Measurements from ENCODE around the gene VEGFA.

VEGFA gene

GRCh38 chr6:43761666-43762409 lies 8.2 kb upstream of the VEGFA start:
- Mint-ChIP-seq H3K4me3 (no peak overlapping the region), H3K27ac (peak overlapping the region; percentile 50), H3K9me3 (no peaks in the 10 kb centered on the region), H3K4me1 (peaks cover 6% of the 10 kb centered on the region), H3K36me3 (no peaks in the 10 kb centered on the region)
- ATAC-seq: no peak
- DNase-seq (ENCODE audit: low spot score in 2 of 2): no peak

GRCh38 chr6:43762410-43762768 lies 7.6 kb upstream of the VEGFA start:
- Mint-ChIP-seq H3K27ac (no peak overlapping the region), H3K9me3 (no peaks in the 10 kb centered on the region), H3K4me1 (peaks cover 6% of the 10 kb centered on the region), H3K36me3 (no peaks in the 10 kb centered on the region), H3K4me3 (no peak overlapping the region)
- no peak for ATAC-seq
- DNase-seq (ENCODE audit: low spot score in 2 of 2): no peak

- DNase-seq (ENCODE audit: low spot score in 2 of 2) (no peak), ATAC-seq (no peak)
- no peaks in the 10 kb centered on the region for H3K36me3 Mint-ChIP-seq
- no peak overlapping the region for H3K4me3 Mint-ChIP-seq
- H3K27ac Mint-ChIP-seq: no peak overlapping the region
- H3K4me1 Mint-ChIP-seq: peaks cover 6% of the 10 kb centered on the region
- H3K9me3 Mint-ChIP-seq: no peaks in the 10 kb centered on the region
Measured at GRCh38 chr6:43762966-43763695, 6.9 kb upstream of the VEGFA start.

GRCh38 chr6:43763812-43764522 lies 6.0 kb upstream of the VEGFA start:
- Mint-ChIP-seq H3K4me1 (peaks cover 6% of the 10 kb centered on the region), H3K36me3 (no peaks in the 10 kb centered on the region), H3K27ac (no peak overlapping the region), H3K9me3 (no peaks in the 10 kb centered on the region), H3K4me3 (no peak overlapping the region)
- DNase-seq (ENCODE audit: low spot score in 2 of 2) (no peak), ATAC-seq (no peak)

- peaks cover 7% of the 10 kb centered on the region for H3K36me3 Mint-ChIP-seq
- no peak for ATAC-seq
- DNase-seq (ENCODE audit: low spot score in 2 of 2): no peak
- peaks cover 12% of the 10 kb centered on the region for H3K4me1 Mint-ChIP-seq
- H3K9me3 Mint-ChIP-seq: no peaks in the 10 kb centered on the region
- H3K27ac Mint-ChIP-seq: no peak overlapping the region
- no peak overlapping the region for H3K4me3 Mint-ChIP-seq
Measured at GRCh38 chr6:43764772-43765171, 5.2 kb upstream of the VEGFA start.

GRCh38 chr6:43765776-43766499 lies 4.1 kb upstream of the VEGFA start:
- Mint-ChIP-seq H3K36me3 (peaks cover 17% of the 10 kb centered on the region), H3K4me3 (no peak overlapping the region), H3K4me1 (peaks cover 8% of the 10 kb centered on the region), H3K27ac (peak overlapping the region; percentile 26), H3K9me3 (no peaks in the 10 kb centered on the region)
- DNase-seq (ENCODE audit: low spot score in 2 of 2): no peak
- no peak for ATAC-seq

GRCh38 chr6:43766500-43766853 lies 3.5 kb upstream of the VEGFA start:
- H3K27ac Mint-ChIP-seq: peak overlapping the region; percentile 26
- no peak overlapping the region for H3K4me3 Mint-ChIP-seq
- ATAC-seq: no peak
- no peaks in the 10 kb centered on the region for H3K9me3 Mint-ChIP-seq
- DNase-seq (ENCODE audit: low spot score in 2 of 2): no peak
- H3K36me3 Mint-ChIP-seq: peaks cover 17% of the 10 kb centered on the region
- peaks cover 8% of the 10 kb centered on the region for H3K4me1 Mint-ChIP-seq

- H3K9me3 Mint-ChIP-seq: no peaks in the 10 kb centered on the region
- no peak for DNase-seq (ENCODE audit: low spot score in 2 of 2)
- no peak for ATAC-seq
- H3K4me1 Mint-ChIP-seq: peaks cover 9% of the 10 kb centered on the region
- no peak overlapping the region for H3K4me3 Mint-ChIP-seq
- H3K36me3 Mint-ChIP-seq: peaks cover 21% of the 10 kb centered on the region
- H3K27ac Mint-ChIP-seq: no peak overlapping the region
Measured at GRCh38 chr6:43766964-43767461, 3.0 kb upstream of the VEGFA start.

- ATAC-seq (no peak), DNase-seq (ENCODE audit: low spot score in 2 of 2) (no peak)
- H3K36me3 Mint-ChIP-seq: peaks cover 29% of the 10 kb centered on the region
- H3K4me1 Mint-ChIP-seq: peaks cover 14% of the 10 kb centered on the region
- H3K9me3 Mint-ChIP-seq: no peaks in the 10 kb centered on the region
- no peak overlapping the region for H3K4me3 Mint-ChIP-seq
- H3K27ac Mint-ChIP-seq: no peak overlapping the region
Measured at GRCh38 chr6:43767553-43768505, 2.2 kb upstream of the VEGFA start.

- ATAC-seq: no peak
Measured at GRCh38 chr6:43768506-43768860, 1.5 kb upstream of the VEGFA start.

GRCh38 chr6:43768983-43769525 lies 957 bp upstream of the VEGFA start:
- H3K9me3 Mint-ChIP-seq: no peaks in the 10 kb centered on the region
- H3K4me1 Mint-ChIP-seq: peaks cover 27% of the 10 kb centered on the region
- H3K27ac Mint-ChIP-seq: peak overlapping the region; percentile 91
- H3K36me3 Mint-ChIP-seq: peaks cover 42% of the 10 kb centered on the region
- no peak for ATAC-seq
- no peak for DNase-seq (ENCODE audit: low spot score in 2 of 2)
- peak overlapping the region; percentile 88 for H3K4me3 Mint-ChIP-seq

More at GRCh38 chr6:43768506-43768860, 1.5 kb upstream of the VEGFA start:
- Mint-ChIP-seq H3K36me3 (peaks cover 36% of the 10 kb centered on the region), H3K27ac (no peak overlapping the region), H3K4me3 (no peak overlapping the region), H3K4me1 (peaks cover 21% of the 10 kb centered on the region), H3K9me3 (no peaks in the 10 kb centered on the region)
- no peak for DNase-seq (ENCODE audit: low spot score in 2 of 2)

GRCh38 chr6:43770372-43771209 lies 580 bp downstream of the VEGFA start:
- Mint-ChIP-seq H3K4me3 (peak overlapping the region; percentile 88), H3K9me3 (no peaks in the 10 kb centered on the region), H3K4me1 (peaks cover 42% of the 10 kb centered on the region), H3K27ac (peak overlapping the region; percentile 91), H3K36me3 (peaks cover 57% of the 10 kb centered on the region)
- DNase-seq (ENCODE audit: low spot score in 2 of 2) (peak; percentile 26 to 78), ATAC-seq (peak; percentile 14)

GRCh38 chr6:43771210-43771857 lies 1.3 kb downstream of the VEGFA start:
- peak overlapping the region; percentile 88 for H3K4me3 Mint-ChIP-seq
- peak overlapping the region; percentile 95 for H3K27ac Mint-ChIP-seq
- H3K36me3 Mint-ChIP-seq: peaks cover 64% of the 10 kb centered on the region
- no peaks in the 10 kb centered on the region for H3K9me3 Mint-ChIP-seq
- peaks cover 44% of the 10 kb centered on the region for H3K4me1 Mint-ChIP-seq
- DNase-seq (ENCODE audit: low spot score in 2 of 2) (peak; percentile 49 to 86), ATAC-seq (peak; percentile 44)

Data from stimulated activated effector memory CD8-positive, alpha-beta T cell treated with anti-CD3 and anti-CD28 coated beads, Interleukin-12 subunit alpha, Interleukin-12 subunit beta, amount 100 ng/mL, for 72 hours (primary cell).